T-helper 17 cell (primary cell): ENCODE measurements around the gene SH3BGRL2. TPM values are rescaled to one million over a fixed set of nuclear protein-coding genes. Genes with fewer than 3 reads are reported as not detected.
"Not testable (repeated sequence)": the region's sequence is repeated elsewhere in the genome, so short reads cannot be mapped to it uniquely, and the experiment has no call there.

Experiments used
- ATAC-seq: fragments of 150-1000 bp; cut with Tn5 transposase; 2 replicates; pipeline ENCODE4 v1.10.0; 2021; ENCODE audit warnings: mild to moderate bottlenecking, moderate library complexity
- DNase-seq, 3 donors: peaks; one replicate each; pipeline versions ENCODE4 v3.0.0 to v3.0.0-alpha.2; 2020 to 2021
- H3K9me3 ChIP-seq: one replicate; pipeline ENCODE4 v1.7.0; 2013; ENCODE audit warnings: low read length, mild to moderate bottlenecking; ENCODE audit not compliant: control insufficient read depth, poor library complexity, severe bottlenecking
- H3K27ac Mint-ChIP-seq: one replicate; pipeline ENCODE4 v1.8.0; 2022; ENCODE audit warnings: mild to moderate bottlenecking, moderate library complexity, mixed read lengths
- H3K27me3 Mint-ChIP-seq: one replicate; pipeline ENCODE4 v1.8.0; 2022; ENCODE audit warnings: mixed read lengths
- H3K36me3 Mint-ChIP-seq: one replicate; pipeline ENCODE4 v1.8.0; 2022; ENCODE audit warnings: low read depth, mixed read lengths
- H3K4me1 Mint-ChIP-seq: one replicate; pipeline ENCODE4 v1.8.0; 2022; ENCODE audit warnings: mild to moderate bottlenecking, mixed read lengths
- H3K4me3 Mint-ChIP-seq: one replicate; pipeline ENCODE4 v1.8.0; 2022; ENCODE audit warnings: mild to moderate bottlenecking, moderate library complexity, mixed read lengths
- total RNA-seq, 4 donors: library from RNA in 2 of 4; stranded (reverse) in 2 of 4; gene quantifications; one replicate each; pipeline ENCODE4 v1.2.3 and lab custom pipeline; 2022 to 2026

SH3BGRL2 gene
- total RNA-seq, 2 donors from 2014 or later = 2.1 to 36.0 TPM

DNA sequence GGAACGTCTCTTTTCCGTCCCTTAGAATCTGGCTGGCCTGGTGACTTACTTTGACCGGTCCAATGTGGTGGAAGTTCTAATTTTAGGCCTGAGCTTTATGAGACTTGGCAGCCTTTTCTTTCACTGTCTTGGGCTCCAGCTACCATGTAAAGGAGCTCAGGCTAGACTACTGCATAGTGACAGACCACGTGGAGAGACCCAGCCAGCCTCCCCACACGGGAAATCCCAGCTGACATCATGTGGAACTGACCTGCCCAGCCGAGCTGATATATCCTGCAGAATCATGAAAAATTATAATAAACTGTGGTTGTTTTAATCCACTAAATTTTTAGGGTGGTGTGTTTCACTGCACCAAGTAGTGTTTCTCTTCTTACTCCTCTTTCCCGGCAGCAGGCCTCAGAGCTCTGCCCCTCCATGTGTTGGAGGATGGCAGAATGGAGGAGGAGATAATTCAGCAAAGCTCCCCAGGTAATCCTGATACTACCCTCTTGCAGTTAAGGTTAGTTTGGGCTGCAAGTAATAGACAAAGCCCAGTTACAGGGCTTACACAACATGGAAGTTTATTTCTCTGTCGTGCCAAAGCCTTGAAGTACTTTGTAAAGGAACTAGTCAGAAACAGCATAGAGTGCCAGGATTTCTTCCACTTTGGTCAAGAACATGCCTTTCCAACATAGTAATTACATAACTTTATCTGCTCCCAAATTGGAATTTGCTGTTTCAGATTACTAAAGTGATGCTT is 87.5 kb downstream of the SH3BGRL2 start:
- ATAC-seq (no peak), DNase-seq (no peak)
- peaks cover 4% of the 10 kb centered on the region for H3K4me1 Mint-ChIP-seq
- no peaks in the 10 kb centered on the region for H3K36me3 Mint-ChIP-seq
- H3K4me3 Mint-ChIP-seq = no peak overlapping the region
- H3K9me3 ChIP-seq = no peaks in the 10 kb centered on the region
- H3K27me3 Mint-ChIP-seq = peaks cover 22% of the 10 kb centered on the region
- no peak overlapping the region for H3K27ac Mint-ChIP-seq

DNA sequence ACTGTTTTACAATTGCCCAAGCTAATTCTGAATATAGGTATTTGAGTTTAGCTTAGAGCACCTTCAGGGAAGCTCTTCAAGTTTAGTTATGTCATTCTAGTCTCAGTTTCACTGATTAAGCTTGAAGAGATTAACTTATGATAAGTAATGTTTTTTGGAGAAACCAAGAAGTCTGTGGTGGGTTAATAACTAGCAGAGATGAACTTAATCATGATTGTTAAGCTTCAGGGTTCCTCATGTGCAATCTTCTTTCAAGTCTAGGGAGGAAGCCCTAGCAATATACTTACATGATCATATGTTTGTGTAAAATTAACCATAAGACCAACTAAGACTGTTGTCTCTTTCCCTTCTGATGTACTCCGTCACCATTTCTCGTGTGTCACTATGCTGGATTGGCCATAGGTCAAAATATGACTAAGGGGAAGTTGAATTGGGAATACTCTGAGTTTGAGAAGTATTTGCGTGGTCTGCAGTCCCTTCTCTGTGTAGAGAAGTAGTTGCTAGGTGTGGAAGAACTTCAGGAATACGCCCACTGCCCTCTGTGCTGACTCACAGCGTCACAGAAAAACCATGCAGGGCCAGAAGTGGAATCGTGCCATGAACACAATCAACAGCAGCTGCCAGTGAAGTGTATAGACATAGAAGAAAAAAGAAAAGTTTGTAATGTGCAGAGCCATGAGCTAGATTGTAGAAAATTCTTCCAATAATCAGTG is 88.3 kb downstream of the SH3BGRL2 start:
- Mint-ChIP-seq H3K4me1 (peaks cover 4% of the 10 kb centered on the region), H3K4me3 (no peak overlapping the region), H3K27ac (no peak overlapping the region), H3K36me3 (no peaks in the 10 kb centered on the region), H3K27me3 (peaks cover 22% of the 10 kb centered on the region)
- ATAC-seq = no peak
- no peak for DNase-seq
- no peaks in the 10 kb centered on the region for H3K9me3 ChIP-seq

DNA sequence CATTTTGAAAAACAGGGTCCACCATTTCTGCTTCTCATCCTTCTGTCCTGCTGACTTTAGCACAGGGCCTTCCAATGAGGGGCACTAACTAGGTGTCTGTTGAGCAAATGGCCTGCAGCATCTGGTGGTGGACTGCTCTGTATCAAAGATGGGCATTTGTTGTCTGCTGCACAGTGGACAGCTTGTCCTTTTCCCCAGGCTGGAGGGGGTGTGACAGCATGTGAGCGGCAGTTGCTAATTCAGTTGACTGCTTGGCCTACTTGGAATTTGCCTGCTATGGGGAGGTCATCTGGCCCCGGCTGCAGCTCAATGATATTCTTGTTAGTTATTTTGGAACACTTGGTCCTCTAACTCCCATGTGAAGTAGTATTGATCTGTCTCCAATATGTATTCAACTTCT is 93.7 kb downstream of the SH3BGRL2 start:
- H3K27ac Mint-ChIP-seq = no peak overlapping the region
- H3K36me3 Mint-ChIP-seq = no peaks in the 10 kb centered on the region
- no peak overlapping the region for H3K4me3 Mint-ChIP-seq
- DNase-seq = no peak
- peaks cover 28% of the 10 kb centered on the region for H3K27me3 Mint-ChIP-seq
- peaks cover 2% of the 10 kb centered on the region for H3K4me1 Mint-ChIP-seq
- ATAC-seq = no peak
- H3K9me3 ChIP-seq = no peaks in the 10 kb centered on the region

DNA sequence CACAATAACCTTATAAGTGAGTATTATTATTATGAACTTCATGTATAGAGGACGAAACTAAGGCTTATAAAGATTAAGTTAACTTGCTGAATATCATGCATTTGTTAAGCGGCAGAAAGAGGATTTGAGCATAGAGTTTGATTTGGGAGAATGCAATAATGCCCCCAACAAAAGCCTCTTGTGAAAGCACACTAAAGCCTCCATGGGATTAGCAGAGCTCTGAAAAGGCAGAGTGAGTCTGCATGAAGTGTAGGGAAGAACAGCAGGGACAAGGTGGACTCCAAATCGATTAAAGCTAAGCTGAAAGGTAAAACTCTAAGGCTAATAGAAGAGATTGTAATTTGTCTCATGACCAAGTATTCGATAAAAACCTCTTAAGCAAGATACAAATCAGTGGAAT is 100.3 kb downstream of the SH3BGRL2 start:
- no peaks in the 10 kb centered on the region for H3K9me3 ChIP-seq
- H3K27ac Mint-ChIP-seq = no peak overlapping the region
- no peak overlapping the region for H3K4me3 Mint-ChIP-seq
- peaks cover 33% of the 10 kb centered on the region for H3K27me3 Mint-ChIP-seq
- no peak for DNase-seq
- H3K36me3 Mint-ChIP-seq = no peaks in the 10 kb centered on the region
- peaks cover 2% of the 10 kb centered on the region for H3K4me1 Mint-ChIP-seq
- no peak for ATAC-seq

DNA sequence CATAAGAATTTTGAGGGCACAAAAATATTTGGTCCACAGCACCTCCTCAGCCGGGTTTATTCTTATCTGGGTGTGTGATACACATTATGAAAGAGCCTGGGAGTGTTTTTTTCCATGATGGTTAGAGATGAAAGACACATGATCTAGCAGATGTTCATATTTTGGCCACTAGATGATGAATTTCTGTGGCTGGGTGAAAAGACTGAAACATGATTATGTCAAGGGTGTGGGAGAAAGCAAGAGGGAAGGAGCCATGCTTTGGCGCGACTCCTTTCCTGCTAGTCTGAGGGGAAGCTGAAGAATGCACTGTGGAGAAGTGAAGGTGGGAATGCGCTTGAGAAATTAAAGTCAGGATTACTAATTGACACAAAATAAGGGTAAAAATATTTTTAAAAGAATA is 102.3 kb downstream of the SH3BGRL2 start:
- H3K27me3 Mint-ChIP-seq = peaks cover 19% of the 10 kb centered on the region
- no peak for ATAC-seq
- H3K4me1 Mint-ChIP-seq = no peaks in the 10 kb centered on the region
- DNase-seq = no peak
- no peak overlapping the region for H3K27ac Mint-ChIP-seq
- no peak overlapping the region for H3K4me3 Mint-ChIP-seq
- no peaks in the 10 kb centered on the region for H3K36me3 Mint-ChIP-seq
- H3K9me3 ChIP-seq = no peaks in the 10 kb centered on the region

DNA sequence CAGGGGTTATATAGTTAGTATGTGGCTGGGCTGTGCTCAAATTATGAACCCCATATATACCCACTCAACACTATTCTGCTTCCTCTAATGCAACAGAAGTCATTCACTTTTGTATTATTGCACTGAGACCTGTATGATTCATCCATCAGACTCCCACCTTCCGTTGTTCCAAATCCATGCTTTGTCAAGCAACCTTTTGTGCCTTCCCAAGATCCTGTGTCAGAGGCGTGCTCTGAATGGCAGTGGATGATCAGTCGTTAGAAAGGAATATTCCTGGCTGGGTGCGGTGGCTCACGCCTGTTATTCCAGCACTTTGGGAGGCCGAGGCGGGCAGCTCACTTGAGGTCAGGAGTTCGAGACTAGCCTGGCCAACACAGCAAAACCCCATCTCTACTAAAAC is 103.2 kb downstream of the SH3BGRL2 start:
- H3K27ac Mint-ChIP-seq = no peak overlapping the region

DNA sequence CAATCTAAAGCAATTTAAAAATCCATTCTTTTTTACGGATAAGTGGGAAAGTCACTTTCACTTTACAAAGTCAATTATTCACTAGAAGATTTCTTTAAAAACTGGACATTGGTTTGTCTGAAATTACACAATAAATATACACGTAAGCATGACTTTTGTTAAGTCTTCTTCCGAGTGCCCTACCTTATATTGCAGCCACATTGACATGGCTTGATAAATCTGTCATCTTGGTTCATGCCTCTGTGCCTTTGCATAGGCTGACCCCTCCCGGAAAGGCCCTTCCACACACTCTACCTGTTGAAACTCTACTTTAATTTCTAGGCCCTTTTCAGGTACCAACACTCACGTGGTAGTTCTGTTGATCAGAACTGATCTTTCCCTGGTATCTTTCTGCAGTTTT is 104.1 kb downstream of the SH3BGRL2 start:
- ATAC-seq = no peak
- H3K27me3 Mint-ChIP-seq = peaks cover 18% of the 10 kb centered on the region

More for the DNA sequence above, 103.2 kb downstream of the SH3BGRL2 start:
- DNase-seq (no peak), ATAC-seq (no peak)
- no peaks in the 10 kb centered on the region for H3K9me3 ChIP-seq
- H3K4me1 Mint-ChIP-seq = no peaks in the 10 kb centered on the region
- H3K36me3 Mint-ChIP-seq = peaks cover 2% of the 10 kb centered on the region
- H3K4me3 Mint-ChIP-seq = no peak overlapping the region
- H3K27me3 Mint-ChIP-seq = peaks cover 19% of the 10 kb centered on the region

DNA sequence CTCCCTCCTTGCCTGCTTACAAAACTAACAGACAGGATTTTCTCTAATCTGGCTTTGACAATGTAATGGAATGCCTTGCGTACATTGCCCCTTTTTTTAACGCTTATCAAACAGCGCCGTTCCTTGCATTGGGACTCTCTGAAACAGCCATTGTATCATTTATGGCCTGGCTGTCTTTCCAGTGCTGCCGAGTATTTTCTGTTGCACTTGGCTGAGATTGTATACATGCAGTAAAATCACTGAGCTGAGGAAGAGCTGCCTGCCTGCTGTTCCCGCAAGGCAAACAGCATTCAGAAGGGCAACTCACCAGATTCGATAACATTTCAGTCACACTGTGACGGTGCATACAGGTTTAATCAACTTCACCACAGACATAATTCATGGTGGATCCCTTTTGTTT is 106.0 kb downstream of the SH3BGRL2 start:
- no peaks in the 10 kb centered on the region for H3K4me1 Mint-ChIP-seq

More for the DNA sequence above, 104.1 kb downstream of the SH3BGRL2 start:
- no peak overlapping the region for H3K4me3 Mint-ChIP-seq
- peaks cover 2% of the 10 kb centered on the region for H3K9me3 ChIP-seq
- H3K4me1 Mint-ChIP-seq = no peaks in the 10 kb centered on the region
- H3K36me3 Mint-ChIP-seq = peaks cover 2% of the 10 kb centered on the region
- H3K27ac Mint-ChIP-seq = no peak overlapping the region
- no peak for DNase-seq

DNA sequence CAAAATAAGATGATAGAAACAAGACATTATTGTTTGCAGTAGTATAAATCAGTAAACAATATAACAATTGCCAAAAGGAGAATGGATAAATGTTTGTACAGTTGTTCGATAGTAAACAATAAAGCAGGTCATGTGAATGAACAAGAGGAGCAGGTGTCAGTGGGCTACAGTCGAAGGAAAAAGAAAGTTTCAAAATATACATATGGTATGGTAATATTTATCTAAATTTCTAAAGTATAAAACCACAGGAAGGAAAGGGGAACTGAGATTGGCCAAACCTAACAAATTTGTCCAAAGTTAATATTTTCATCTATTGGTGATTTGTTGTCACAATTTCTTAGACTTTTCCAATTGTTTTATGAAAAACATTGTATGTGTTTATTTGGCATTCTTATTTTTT is 110.9 kb downstream of the SH3BGRL2 start:
- no peak for ATAC-seq
- Mint-ChIP-seq H3K27me3 (no peaks in the 10 kb centered on the region), H3K4me3 (no peak overlapping the region), H3K4me1 (no peaks in the 10 kb centered on the region), H3K36me3 (peaks cover 2% of the 10 kb centered on the region), H3K27ac (no peak overlapping the region)
- H3K9me3 ChIP-seq = peaks cover 2% of the 10 kb centered on the region
- DNase-seq = no peak

More for the DNA sequence above, 106.0 kb downstream of the SH3BGRL2 start:
- Mint-ChIP-seq H3K27ac (no peak overlapping the region), H3K36me3 (peaks cover 2% of the 10 kb centered on the region), H3K27me3 (peaks cover 7% of the 10 kb centered on the region), H3K4me3 (no peak overlapping the region)
- peaks cover 2% of the 10 kb centered on the region for H3K9me3 ChIP-seq
- ATAC-seq = no peak
- DNase-seq = no peak

DNA sequence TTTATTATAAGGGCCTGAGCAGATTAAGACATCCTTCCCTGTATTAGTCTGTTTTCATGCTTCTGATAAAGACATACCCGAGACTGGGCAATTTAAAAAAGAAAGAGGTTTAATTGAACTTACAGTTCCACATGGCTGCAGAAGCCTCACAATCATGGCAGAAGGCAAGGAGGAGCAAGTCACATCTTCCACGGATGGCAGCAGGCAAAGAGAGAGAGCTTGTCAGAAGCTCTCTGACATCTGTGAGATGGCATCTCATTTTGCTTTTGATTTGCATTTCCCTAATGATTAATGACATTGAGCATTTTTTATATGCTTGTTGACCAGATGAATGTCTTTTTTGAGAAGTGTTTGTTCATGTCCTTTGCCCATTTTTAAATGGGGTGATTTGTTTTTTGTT is 114.2 kb downstream of the SH3BGRL2 start:
- not testable (repeated sequence) for H3K27ac Mint-ChIP-seq, H3K4me3 Mint-ChIP-seq, H3K9me3 ChIP-seq, DNase-seq, H3K27me3 Mint-ChIP-seq, H3K36me3 Mint-ChIP-seq, ATAC-seq, H3K4me1 Mint-ChIP-seq

DNA sequence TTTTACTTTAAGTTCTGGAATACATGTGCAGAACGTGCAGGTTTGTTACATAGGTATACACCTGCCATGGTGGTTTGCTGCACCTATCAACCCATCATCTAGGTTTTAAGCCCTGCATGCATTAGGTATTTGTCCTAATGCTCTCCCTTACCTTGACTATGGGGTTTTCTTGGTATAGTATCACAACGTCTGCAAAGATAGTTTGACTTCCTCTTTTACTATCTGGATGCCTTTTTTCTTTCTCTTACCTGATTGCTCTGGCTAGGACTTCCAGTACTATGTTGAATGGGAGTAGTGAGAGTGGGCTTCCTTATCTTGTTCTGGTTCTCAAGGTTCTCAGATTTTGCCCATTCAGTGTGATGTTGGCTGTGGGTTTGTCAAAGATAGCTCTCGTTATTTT is 115.2 kb downstream of the SH3BGRL2 start:
- not testable (repeated sequence) for H3K9me3 ChIP-seq, DNase-seq, H3K4me1 Mint-ChIP-seq, H3K27ac Mint-ChIP-seq, ATAC-seq, H3K27me3 Mint-ChIP-seq, H3K36me3 Mint-ChIP-seq, H3K4me3 Mint-ChIP-seq

DNA sequence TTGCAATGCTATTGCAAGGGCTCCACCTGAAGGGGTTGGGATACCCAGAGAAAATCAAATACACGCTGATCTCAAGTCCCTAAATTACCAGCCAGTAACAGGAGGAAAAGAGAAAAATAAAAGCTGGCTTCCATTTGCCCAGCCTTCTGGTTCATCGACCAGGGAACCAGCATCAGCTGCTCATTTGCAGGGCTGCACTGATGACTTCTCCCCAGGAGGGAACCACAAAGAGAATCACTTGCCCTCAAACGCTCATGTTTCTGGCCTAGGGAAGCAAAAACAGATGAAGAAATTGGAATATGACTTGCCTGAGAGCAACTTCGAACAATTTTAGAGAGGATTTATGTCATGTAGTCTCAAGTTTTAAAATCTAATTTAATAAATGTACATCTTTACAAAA is 119.7 kb downstream of the SH3BGRL2 start:
- Mint-ChIP-seq H3K4me3 (no peak overlapping the region), H3K36me3 (no peaks in the 10 kb centered on the region), H3K4me1 (peaks cover 2% of the 10 kb centered on the region), H3K27ac (no peak overlapping the region), H3K27me3 (peaks cover 13% of the 10 kb centered on the region)
- no peaks in the 10 kb centered on the region for H3K9me3 ChIP-seq
- no peak for ATAC-seq
- DNase-seq = no peak
